HepG2 (cell line): ENCODE data around the gene HIRA.

Experiments used
- CREM ChIP-seq, 2 experiments: sonication (generic) in 1 of 2; formaldehyde crosslinking in 1 of 2; IDR thresholded peaks; 2 replicates each; pipeline versions ENCODE4 v1.4.0 to v1.6.1; 2016 to 2020; ENCODE audit warnings: antibody characterized with exemption in 1 of 2, mild to moderate bottlenecking in 1 of 2, missing genetic modification reagents in 1 of 2
- CTCF ChIP-seq: sonication (generic); formaldehyde crosslinking; IDR thresholded peaks from 2 replicates; pipeline ENCODE4 v1.5.0; 2020; ENCODE audit warnings: mild to moderate bottlenecking, missing genetic modification reagents, moderate library complexity
- E2F1 ChIP-seq: sonication (generic); formaldehyde crosslinking; IDR thresholded peaks from 2 replicates; pipeline ENCODE4 v1.5.0; 2020; ENCODE audit warnings: missing genetic modification reagents
- FOXM1 ChIP-seq: sonication (generic); formaldehyde crosslinking; IDR thresholded peaks from 2 replicates; pipeline ENCODE4 v1.5.0; 2020; ENCODE audit warnings: missing genetic modification reagents
- IKZF1 ChIP-seq: fragments of 450-650 bp; IDR thresholded peaks from 2 replicates; pipeline ENCODE4 v1.7.1; 2016
- NFATC3 ChIP-seq: sonication (generic); formaldehyde crosslinking; IDR thresholded peaks from 2 replicates; pipeline ENCODE4 v1.5.1; 2020; ENCODE audit warnings: mild to moderate bottlenecking, missing genetic modification reagents
- ZEB1 ChIP-seq: IDR thresholded peaks from 2 replicates; pipeline ENCODE4 v1.6.1; 2012; ENCODE audit warnings: mild to moderate bottlenecking, low read depth, inconsistent platforms; ENCODE audit not compliant: insufficient replicate concordance
- ZNF232 ChIP-seq: sonication (generic); formaldehyde crosslinking; IDR thresholded peaks from 2 replicates; pipeline ENCODE4 v1.4.0; 2020; ENCODE audit warnings: missing genetic modification reagents, borderline replicate concordance

GRCh38 chr22:19478045-19478900, 46.7 kb upstream of the HIRA start:
- TF ChIP-seq E2F1 (CRISPR knock-in tag), result no peak
- no peak for TF ChIP-seq CREM (IDR thresholded peaks at IDR 0.05)
- no peak for TF ChIP-seq CREM (CRISPR knock-in tag; IDR thresholded peaks at IDR 0.05)
- no peak; the same call in 1 of the 2 replicates for TF ChIP-seq CTCF
- TF ChIP-seq ZNF232 (CRISPR knock-in tag), result no peak
- TF ChIP-seq IKZF1, result no peak
- no peak for TF ChIP-seq NFATC3 (CRISPR knock-in tag)
- no peak for TF ChIP-seq FOXM1 (CRISPR knock-in tag)
- no peak for TF ChIP-seq ZEB1
